OCI-LY1 (cell line): ENCODE measurements around the gene OR51D1.

Source experiments
- EZH2 ChIP-seq: fragments of 200-600 bp; sonication (generic), shearing (Covaris generic); IDR thresholded peaks from 2 replicates; pipeline ENCODE4 v1.8.0; 2017; ENCODE audit warnings: borderline replicate concordance, mixed run types, mild to moderate bottlenecking, antibody characterized with exemption, low read length, moderate library complexity, mixed read lengths
- TF ChIP-seq, protein P1 (sequence below): fragments of 200-600 bp; sonication (generic), shearing (Covaris generic); IDR thresholded peaks from 2 replicates; pipeline ENCODE4 v1.5.1; 2017; ENCODE audit warnings: mild to moderate bottlenecking, antibody characterized with exemption, low read length, moderate library complexity, mixed read lengths

DNA sequence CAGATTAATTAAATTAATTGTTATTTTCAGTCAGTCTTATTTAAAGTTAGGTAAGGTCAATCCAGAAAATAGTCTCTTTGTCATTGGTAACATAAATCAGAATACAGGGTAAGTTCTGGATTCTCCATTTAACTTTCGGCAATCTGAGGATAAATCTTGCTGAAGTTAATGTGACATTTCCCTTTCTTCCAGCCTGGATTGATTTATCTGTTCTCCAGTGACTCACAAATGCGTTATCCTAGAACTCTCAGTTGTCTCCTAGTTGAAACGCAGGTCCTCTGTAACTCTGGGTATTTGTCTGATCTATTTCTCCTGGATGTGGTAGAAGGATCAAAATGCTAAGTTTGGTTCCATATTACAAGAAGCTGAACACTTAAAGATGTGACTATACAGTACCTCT is 27.5 kb downstream of the OR51D1 start:
- no peak for TF ChIP-seq EZH2
- TF ChIP-seq, protein P1, sequence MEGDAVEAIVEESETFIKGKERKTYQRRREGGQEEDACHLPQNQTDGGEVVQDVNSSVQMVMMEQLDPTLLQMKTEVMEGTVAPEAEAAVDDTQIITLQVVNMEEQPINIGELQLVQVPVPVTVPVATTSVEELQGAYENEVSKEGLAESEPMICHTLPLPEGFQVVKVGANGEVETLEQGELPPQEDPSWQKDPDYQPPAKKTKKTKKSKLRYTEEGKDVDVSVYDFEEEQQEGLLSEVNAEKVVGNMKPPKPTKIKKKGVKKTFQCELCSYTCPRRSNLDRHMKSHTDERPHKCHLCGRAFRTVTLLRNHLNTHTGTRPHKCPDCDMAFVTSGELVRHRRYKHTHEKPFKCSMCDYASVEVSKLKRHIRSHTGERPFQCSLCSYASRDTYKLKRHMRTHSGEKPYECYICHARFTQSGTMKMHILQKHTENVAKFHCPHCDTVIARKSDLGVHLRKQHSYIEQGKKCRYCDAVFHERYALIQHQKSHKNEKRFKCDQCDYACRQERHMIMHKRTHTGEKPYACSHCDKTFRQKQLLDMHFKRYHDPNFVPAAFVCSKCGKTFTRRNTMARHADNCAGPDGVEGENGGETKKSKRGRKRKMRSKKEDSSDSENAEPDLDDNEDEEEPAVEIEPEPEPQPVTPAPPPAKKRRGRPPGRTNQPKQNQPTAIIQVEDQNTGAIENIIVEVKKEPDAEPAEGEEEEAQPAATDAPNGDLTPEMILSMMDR, result no peak
